Effector CD4-positive, alpha-beta T cell (primary cell): ENCODE measurements around the gene GPR18.
"Not testable (repeated sequence)": the region's sequence is repeated elsewhere in the genome, so short reads cannot be mapped to it uniquely, and the experiment has no call there.

Source experiments
- DNase-seq: peaks from one replicate; pipeline ENCODE4 v3.0.0-alpha.2; 2020

The GPR18 gene

GRCh38 chr13:99227909-99228688, 30.1 kb downstream of the GPR18 start:
- no peak for DNase-seq

- DNase-seq: no peak
Observed at GRCh38 chr13:99227331-99227900, 30.8 kb downstream of the GPR18 start.

- DNase-seq: no peak
Observed at GRCh38 chr13:99226513-99226912, 31.7 kb downstream of the GPR18 start.

- no peak for DNase-seq
Observed at GRCh38 chr13:99225078-99225477, 33.1 kb downstream of the GPR18 start.

- DNase-seq: no peak
Observed at GRCh38 chr13:99224021-99224420, 34.2 kb downstream of the GPR18 start.

GRCh38 chr13:99223587-99223986, 34.6 kb downstream of the GPR18 start:
- no peak for DNase-seq

GRCh38 chr13:99221567-99222239, 36.5 kb downstream of the GPR18 start:
- no peak for DNase-seq

- DNase-seq: peak; percentile 23
Observed at GRCh38 chr13:99220199-99220935, 37.8 kb downstream of the GPR18 start.

GRCh38 chr13:99218969-99219368, 39.2 kb downstream of the GPR18 start:
- peak; percentile 61 for DNase-seq

- no peak for DNase-seq
Observed at GRCh38 chr13:99218545-99218944, 39.6 kb downstream of the GPR18 start.

GRCh38 chr13:99218126-99218525, 40.1 kb downstream of the GPR18 start:
- DNase-seq: no peak

GRCh38 chr13:99217461-99218110, 40.6 kb downstream of the GPR18 start:
- no peak for DNase-seq

- DNase-seq: peak; percentile 64
Observed at GRCh38 chr13:99215184-99215830, 42.9 kb downstream of the GPR18 start.

- no peak for DNase-seq
Observed at GRCh38 chr13:99214731-99215130, 43.4 kb downstream of the GPR18 start.

GRCh38 chr13:99214232-99214631, 43.9 kb downstream of the GPR18 start:
- peak; percentile 5 for DNase-seq

GRCh38 chr13:99211421-99212035, 46.7 kb downstream of the GPR18 start:
- DNase-seq: no peak

GRCh38 chr13:99210627-99211026, 47.6 kb downstream of the GPR18 start:
- not testable (repeated sequence) for DNase-seq

- DNase-seq: no peak
Observed at GRCh38 chr13:99208845-99209527, 49.2 kb downstream of the GPR18 start.

- no peak for DNase-seq
Observed at GRCh38 chr13:99208185-99208584, 50.0 kb downstream of the GPR18 start.

- DNase-seq: no peak
Observed at GRCh38 chr13:99207511-99207910, 50.7 kb downstream of the GPR18 start.

GRCh38 chr13:99206873-99207272, 51.3 kb downstream of the GPR18 start:
- DNase-seq: no peak
